Transverse colon (tissue), 4 donors: ENCODE results near the gene MUC22.

ENCODE experiments used
- CTCF ChIP-seq, 5 experiments: fragments of 200-600 bp in 3 of 5; fragments of 450-650 bp in 2 of 5; sonication (generic) in 3 of 5; IDR thresholded peaks; 1 replicate in 2 of 5; 2 replicates in 3 of 5; pipeline ENCODE4 v1.5.1; 2016 to 2017; ENCODE audit warnings: antibody characterized with exemption in 5 of 5, inconsistent platforms in 3 of 5, mild to moderate bottlenecking in 2 of 5, moderate library complexity in 1 of 5
- EP300 ChIP-seq: sonication (generic); formaldehyde crosslinking; IDR thresholded peaks from one replicate; pipeline ENCODE4 v1.6.1; 2017; ENCODE audit warnings: antibody characterized with exemption, low read depth
- POLR2AphosphoS5 ChIP-seq, 3 donors: sonication (generic); formaldehyde crosslinking; IDR thresholded peaks; one replicate each; pipeline ENCODE4 v1.6.1; 2016; ENCODE audit warnings: antibody characterized with exemption in 3 of 3

- TF ChIP-seq EP300 (no peak), CTCF (IDR thresholded peaks at IDR 0.05) (no peak), POLR2AphosphoS5 (IDR thresholded peaks at IDR 0.05) (no peak)
Measured at GRCh38 chr6:30965140-30965601, 45.1 kb upstream of the MUC22 start.
